Neural progenitor cell (in vitro differentiated cells): Measurements from ENCODE around the gene SMAP1. TPM values are rescaled to one million over a fixed set of nuclear protein-coding genes. Genes with fewer than 3 reads are reported as not detected.
"Not testable (repeated sequence)": the region's sequence is repeated elsewhere in the genome, so short reads cannot be mapped to it uniquely, and the experiment has no call there.

Experiments used
- DNase-seq: peaks from one replicate; pipeline ENCODE4 v3.0.0-alpha.2; 2016; ENCODE audit warnings: low spot score
- H2AFZ ChIP-seq: fragments of 200-600 bp; sonication (generic); replicated peaks from 2 replicates; pipeline ENCODE4 v1.6.1; 2016; ENCODE audit warnings: antibody characterized with exemption
- H3F3A ChIP-seq: fragments of 200-600 bp; sonication (generic); 2 replicates; pipeline ENCODE4 v1.6.1; 2016; ENCODE audit warnings: antibody characterized with exemption, low read depth
- H3K27ac ChIP-seq: fragments of 200-600 bp; sonication (generic); 2 replicates; pipeline ENCODE4 v1.5.1; 2016; ENCODE audit warnings: mild to moderate bottlenecking
- H3K27me3 ChIP-seq: fragments of 200-600 bp; sonication (generic); 2 replicates; pipeline ENCODE4 v1.6.1; 2016; ENCODE audit warnings: mild to moderate bottlenecking, moderate library complexity
- H3K36me3 ChIP-seq: fragments of 200-600 bp; sonication (generic); 2 replicates; pipeline ENCODE4 v1.5.1; 2016
- H3K4me1 ChIP-seq: fragments of 200-600 bp; sonication (generic); 2 replicates; pipeline ENCODE4 v1.6.1; 2016; ENCODE audit warnings: mixed run types
- H3K4me2 ChIP-seq: fragments of 200-600 bp; sonication (generic); 2 replicates; pipeline ENCODE4 v1.6.1; 2016
- H3K4me3 ChIP-seq: fragments of 200-600 bp; sonication (generic); 2 replicates; pipeline ENCODE4 v1.5.1; 2016
- H3K79me2 ChIP-seq: fragments of 200-600 bp; sonication (generic); 2 replicates; pipeline ENCODE4 v1.6.1; 2016; ENCODE audit warnings: low read depth
- H3K9ac ChIP-seq: fragments of 200-600 bp; sonication (generic); 2 replicates; pipeline ENCODE4 v1.6.1; 2016
- H3K9me3 ChIP-seq: fragments of 200-600 bp; sonication (generic); 2 replicates; pipeline ENCODE4 v1.5.1; 2016; ENCODE audit warnings: low read depth
- H4K20me1 ChIP-seq: fragments of 200-600 bp; sonication (generic); 2 replicates; pipeline ENCODE4 v1.6.1; 2016; ENCODE audit warnings: low read depth
- H3K27ac Mint-ChIP-seq: 3 replicates; pipeline ENCODE4 v1.8.0; 2021; ENCODE audit warnings: mixed read lengths
- H3K27me3 Mint-ChIP-seq: 2 replicates; pipeline ENCODE4 v1.8.0; 2022; ENCODE audit warnings: low read depth, mild to moderate bottlenecking, inconsistent platforms, moderate library complexity, mixed read lengths; ENCODE audit not compliant: insufficient read depth
- H3K36me3 Mint-ChIP-seq: 3 replicates; pipeline ENCODE4 v1.8.0; 2021; ENCODE audit warnings: mixed read lengths
- H3K4me1 Mint-ChIP-seq: 3 replicates; pipeline ENCODE4 v1.8.0; 2021; ENCODE audit warnings: mixed read lengths
- H3K4me3 Mint-ChIP-seq: 3 replicates; pipeline ENCODE4 v1.8.0; 2021; ENCODE audit warnings: mild to moderate bottlenecking, moderate library complexity, mixed read lengths
- H3K9me3 Mint-ChIP-seq: 3 replicates; pipeline ENCODE4 v1.8.0; 2020; ENCODE audit warnings: mixed read lengths
- CTCF ChIP-seq: fragments of 200-600 bp; sonication (generic); IDR thresholded peaks from 2 replicates; pipeline ENCODE4 v1.5.1; 2017; ENCODE audit warnings: antibody characterized with exemption, mild to moderate bottlenecking
- EZH2 ChIP-seq: fragments of 200-600 bp; sonication (generic); IDR thresholded peaks from 2 replicates; pipeline ENCODE4 v1.6.1; 2017; ENCODE audit warnings: antibody characterized with exemption, mild to moderate bottlenecking, moderate library complexity
- EZH2phosphoT487 ChIP-seq: fragments of 200-600 bp; sonication (generic); IDR thresholded peaks from 2 replicates; pipeline ENCODE4 v1.6.1; 2017; ENCODE audit warnings: antibody characterized with exemption
- total RNA-seq: library from RNA; depleted of rRNA; stranded (reverse); fragments of >200 nt; gene quantifications from 2 replicates; pipeline ENCODE4 v1.2.3, GENCODE V29; 2015; ENCODE audit warnings: low replicate concordance

Gene SMAP1
- total RNA-seq, 1 donor from 2014 or later: 36.5 TPM

- Mint-ChIP-seq H3K27me3 (no peaks in the 10 kb centered on the region), H3K4me1 (no peaks in the 10 kb centered on the region), H3K4me3 (no peak overlapping the region), H3K9me3 (peaks cover 5% of the 10 kb centered on the region), H3K27ac (no peak overlapping the region), H3K36me3 (peaks cover 10% of the 10 kb centered on the region)
- Histone ChIP-seq H3K79me2 (no peaks in the 10 kb centered on the region), H3K4me3 (no peak overlapping the region), H3K9ac (no peak overlapping the region), H3K27me3 (no peaks in the 10 kb centered on the region), H4K20me1 (no peaks in the 10 kb centered on the region), H3K4me1 (peaks cover 7% of the 10 kb centered on the region), H3K36me3 (peaks cover 16% of the 10 kb centered on the region), H3F3A (no peaks in the 10 kb centered on the region), H2AFZ (no peak overlapping the region), H3K4me2 (no peak overlapping the region), H3K27ac (no peak overlapping the region), H3K9me3 (no peaks in the 10 kb centered on the region)
- DNase-seq: no peak
- no peak for TF ChIP-seq CTCF
- no peak for TF ChIP-seq EZH2phosphoT487
- TF ChIP-seq EZH2: no peak
These were observed 91.2 kb downstream of the SMAP1 start for GRCh38 chr6:70758883-70759282.

- Histone ChIP-seq H3K27ac (no peak overlapping the region), H3K79me2 (no peaks in the 10 kb centered on the region), H3K27me3 (no peaks in the 10 kb centered on the region), H3K4me3 (no peak overlapping the region), H3K36me3 (no peaks in the 10 kb centered on the region), H3K4me2 (no peak overlapping the region), H2AFZ (no peak overlapping the region), H3K9ac (no peak overlapping the region), H4K20me1 (no peaks in the 10 kb centered on the region), H3F3A (no peaks in the 10 kb centered on the region), H3K4me1 (peaks cover 7% of the 10 kb centered on the region), H3K9me3 (no peaks in the 10 kb centered on the region)
- DNase-seq: no peak
- Mint-ChIP-seq H3K27ac (peak overlapping the region; percentile 51), H3K4me1 (no peaks in the 10 kb centered on the region), H3K27me3 (no peaks in the 10 kb centered on the region), H3K36me3 (peaks cover 7% of the 10 kb centered on the region), H3K9me3 (peaks cover 3% of the 10 kb centered on the region), H3K4me3 (no peak overlapping the region)
- TF ChIP-seq EZH2: no peak
- no peak for TF ChIP-seq EZH2phosphoT487
- no peak for TF ChIP-seq CTCF
These were observed 96.2 kb downstream of the SMAP1 start for GRCh38 chr6:70763754-70764510.

- Mint-ChIP-seq H3K9me3 (peaks cover 4% of the 10 kb centered on the region), H3K36me3 (peaks cover 7% of the 10 kb centered on the region), H3K27me3 (no peaks in the 10 kb centered on the region), H3K4me3 (no peak overlapping the region), H3K4me1 (no peaks in the 10 kb centered on the region), H3K27ac (no peak overlapping the region)
- Histone ChIP-seq H4K20me1 (no peaks in the 10 kb centered on the region), H3K27me3 (no peaks in the 10 kb centered on the region), H3K9me3 (no peaks in the 10 kb centered on the region), H3K4me3 (no peak overlapping the region), H3K4me2 (no peak overlapping the region), H3K79me2 (no peaks in the 10 kb centered on the region), H3K27ac (no peak overlapping the region), H3K36me3 (no peaks in the 10 kb centered on the region), H3K9ac (no peak overlapping the region), H3K4me1 (peaks cover 7% of the 10 kb centered on the region), H2AFZ (no peak overlapping the region), H3F3A (no peaks in the 10 kb centered on the region)
- no peak for DNase-seq
- TF ChIP-seq CTCF (no peak), EZH2phosphoT487 (no peak), EZH2 (no peak)
These were observed 97.0 kb downstream of the SMAP1 start for GRCh38 chr6:70764706-70765105.

GRCh38 chr6:70771351-70771750 lies 103.7 kb downstream of the SMAP1 start:
- not testable (repeated sequence) for H3K4me3 ChIP-seq, H3F3A ChIP-seq, H3K27me3 ChIP-seq, H2AFZ ChIP-seq, DNase-seq, H3K27ac Mint-ChIP-seq, H3K36me3 ChIP-seq, H3K4me2 ChIP-seq, H3K79me2 ChIP-seq, H3K9me3 ChIP-seq, H3K4me1 Mint-ChIP-seq, H3K4me3 Mint-ChIP-seq, H3K27ac ChIP-seq, H3K4me1 ChIP-seq, H3K9ac ChIP-seq, H3K27me3 Mint-ChIP-seq, H4K20me1 ChIP-seq
- Mint-ChIP-seq H3K36me3 (peaks cover 11% of the 10 kb centered on the region), H3K9me3 (peaks cover 15% of the 10 kb centered on the region)
